Measurements from ENCODE around the gene GOLGA6L9.
"Not testable (repeated sequence)": the region's sequence is repeated elsewhere in the genome, so short reads cannot be mapped to it uniquely, and the experiment has no call there.

DNA sequence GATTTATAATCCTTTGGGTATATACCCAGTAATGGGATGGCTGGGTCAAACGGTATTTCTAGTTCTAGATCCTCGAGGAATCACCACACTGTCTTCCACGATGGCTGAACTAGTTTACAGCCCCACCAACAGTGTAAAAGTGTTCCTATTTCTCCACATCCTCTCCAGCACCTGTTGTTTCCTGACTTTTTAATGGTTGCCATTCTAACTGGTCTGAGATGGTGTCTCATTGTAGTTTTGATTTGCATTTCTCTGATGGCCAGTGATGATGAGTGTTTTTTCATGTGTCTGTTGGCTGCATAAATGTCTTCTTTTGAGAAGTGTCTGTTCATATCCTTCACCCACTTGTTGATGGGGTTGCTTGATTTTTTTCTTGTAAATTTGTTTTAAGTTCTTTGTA lies 39.5 kb upstream of the GOLGA6L9 start:
- not testable (repeated sequence) for TF ChIP-seq CTCF (IDR thresholded peaks at IDR 0.05); NRF1 (IDR thresholded peaks at IDR 0.05; ENCODE audit: low read depth, low read length); EP300 (IDR thresholded peaks at IDR 0.05; ENCODE audit: borderline replicate concordance in 1 of 2, low read depth in 1 of 2, low read length in 1 of 2); GABPA (IDR thresholded peaks at IDR 0.05; ENCODE audit: low read depth); RFX5 (IDR thresholded peaks at IDR 0.05; ENCODE audit: low read length); YY1 (IDR thresholded peaks at IDR 0.05; ENCODE audit: low read depth); TCF12 (IDR thresholded peaks at IDR 0.05); RAD21 (IDR thresholded peaks at IDR 0.05; ENCODE audit: low read length); MXI1 (IDR thresholded peaks at IDR 0.05; ENCODE audit: low read depth, low read length); JUND (IDR thresholded peaks at IDR 0.05); POLR2AphosphoS5 (IDR thresholded peaks at IDR 0.05; ENCODE audit: low read depth, low read length)
- TF ChIP-seq, protein P1, sequence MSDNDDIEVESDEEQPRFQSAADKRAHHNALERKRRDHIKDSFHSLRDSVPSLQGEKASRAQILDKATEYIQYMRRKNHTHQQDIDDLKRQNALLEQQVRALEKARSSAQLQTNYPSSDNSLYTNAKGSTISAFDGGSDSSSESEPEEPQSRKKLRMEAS (IDR thresholded peaks at IDR 0.05; ENCODE audit: low read depth) = not testable (repeated sequence)
